Neural cell (in vitro differentiated cells): ENCODE data around the gene PTPRN2. TPM values are rescaled to one million over a fixed set of nuclear protein-coding genes. Genes with fewer than 3 reads are reported as not detected.

Experiments
- H2AFZ ChIP-seq: fragments of 200-600, 300-800 bp; sonication (generic), shearing (Covaris generic); 2 replicates; pipeline ENCODE4 v1.6.0; 2014; ENCODE audit warnings: low read depth, mild to moderate bottlenecking, antibody characterized with exemption, low read length, moderate library complexity
- H3F3A ChIP-seq: fragments of 200-600 bp; shearing (Covaris generic); 2 replicates; pipeline ENCODE4 v1.6.1; 2016; ENCODE audit warnings: mild to moderate bottlenecking, moderate library complexity, mixed read lengths, antibody characterized with exemption, low read length; ENCODE audit not compliant: insufficient read depth, poor library complexity, severe bottlenecking
- H3K27ac ChIP-seq: fragments of 200-600, 300-800 bp; sonication (generic), shearing (Covaris generic); 2 replicates; pipeline ENCODE4 v1.5.1; 2014; ENCODE audit warnings: mild to moderate bottlenecking, low read length, moderate library complexity
- H3K27me3 ChIP-seq: fragments of 300-800, 200-600 bp; sonication (generic), shearing (Covaris generic); 2 replicates; pipeline ENCODE4 v1.6.0; 2014; ENCODE audit warnings: mild to moderate bottlenecking, low read depth, low read length, moderate library complexity; ENCODE audit not compliant: insufficient read depth
- H3K36me3 ChIP-seq: fragments of 300-800, 200-600 bp; sonication (generic), shearing (Covaris generic); 2 replicates; pipeline ENCODE4 v1.5.1; 2014; ENCODE audit warnings: mild to moderate bottlenecking, antibody characterized with exemption, low read length, moderate library complexity; ENCODE audit not compliant: insufficient read depth
- H3K4me2 ChIP-seq: fragments of 300-800, 200-600 bp; sonication (generic), shearing (Covaris generic); 2 replicates; pipeline ENCODE4 v1.6.0; 2014; ENCODE audit warnings: mild to moderate bottlenecking, low read length
- H3K4me3 ChIP-seq: fragments of 300-800, 200-600 bp; sonication (generic), shearing (Covaris generic); 2 replicates; pipeline ENCODE4 v1.5.1; 2014; ENCODE audit warnings: mild to moderate bottlenecking, low read length, moderate library complexity
- H3K79me2 ChIP-seq: fragments of 200-600 bp; shearing (Covaris generic); replicated peaks from 2 replicates; pipeline ENCODE4 v1.6.0; 2014; ENCODE audit warnings: mild to moderate bottlenecking, low read length, moderate library complexity; ENCODE audit not compliant: insufficient read depth
- H3K9ac ChIP-seq: fragments of 300-800, 200-600 bp; sonication (generic), shearing (Covaris generic); 2 replicates; pipeline ENCODE4 v1.6.1; 2016; ENCODE audit warnings: mild to moderate bottlenecking, low read length, mixed read lengths
- H3K9me2 ChIP-seq: fragments of 200-600 bp; shearing (Covaris generic); 2 replicates; pipeline ENCODE4 v1.6.1; 2016; ENCODE audit warnings: mild to moderate bottlenecking, low read length, mixed read lengths; ENCODE audit not compliant: insufficient read depth
- H3K9me3 ChIP-seq: fragments of 200-600, 300-800 bp; sonication (generic), shearing (Covaris generic); 2 replicates; pipeline ENCODE4 v1.6.1; 2016; ENCODE audit warnings: mild to moderate bottlenecking, mixed run types, low read length, moderate library complexity, mixed read lengths
- H4K20me1 ChIP-seq: fragments of 200-600 bp; shearing (Covaris generic); 2 replicates; pipeline ENCODE4 v1.6.1; 2016; ENCODE audit warnings: mild to moderate bottlenecking, mixed run types; ENCODE audit not compliant: insufficient read depth
- EP300 ChIP-seq: fragments of 450-650 bp; conservative IDR thresholded peaks from 2 replicates; pipeline ENCODE4 v1.6.1; 2014; ENCODE audit warnings: antibody characterized with exemption, mild to moderate bottlenecking, moderate library complexity; ENCODE audit not compliant: poor library complexity, severe bottlenecking
- EZH2 ChIP-seq: fragments of 200-600, 300-800 bp; shearing (Covaris generic), sonication (generic); IDR thresholded peaks from 2 replicates; pipeline ENCODE4 v1.6.1; 2014; ENCODE audit warnings: antibody characterized with exemption, low read length, borderline replicate concordance, mild to moderate bottlenecking; ENCODE audit not compliant: insufficient read depth, poor library complexity, severe bottlenecking
- MXI1 ChIP-seq: fragments of 450-650 bp; conservative IDR thresholded peaks from 2 replicates; pipeline ENCODE4 v1.6.1; 2014; ENCODE audit warnings: antibody characterized with exemption, mild to moderate bottlenecking; ENCODE audit not compliant: poor library complexity, severe bottlenecking
- POLR2AphosphoS5 ChIP-seq: IDR thresholded peaks from 2 replicates; pipeline ENCODE4 v1.6.1; 2012
- RAD21 ChIP-seq: fragments of 450-650 bp; conservative IDR thresholded peaks from 2 replicates; pipeline ENCODE4 v1.6.1; 2014; ENCODE audit warnings: antibody characterized with exemption, mild to moderate bottlenecking, moderate library complexity
- SMC3 ChIP-seq: fragments of 450-650 bp; conservative IDR thresholded peaks from 2 replicates; pipeline ENCODE4 v1.6.1; 2014; ENCODE audit warnings: antibody characterized with exemption, mild to moderate bottlenecking, moderate library complexity; ENCODE audit not compliant: poor library complexity
- TAF1 ChIP-seq: IDR thresholded peaks from 2 replicates; pipeline ENCODE4 v1.6.1; 2012; ENCODE audit warnings: low read depth
- polyA plus RNA-seq: library from polyadenylated mRNA; depleted of rRNA; stranded (reverse); fragments of >200 nt; gene quantifications from 2 replicates; pipeline ENCODE4 v1.2.3, GENCODE V29; 2014
- TF ChIP-seq, protein P1 (sequence below): fragments of 450-650 bp; IDR thresholded peaks from 2 replicates; pipeline ENCODE4 v1.5.1; 2014; ENCODE audit warnings: antibody characterized with exemption, mild to moderate bottlenecking, moderate library complexity; ENCODE audit not compliant: poor library complexity, severe bottlenecking
- TF ChIP-seq, protein P2 (sequence below): IDR thresholded peaks from 2 replicates; pipeline ENCODE4 v1.6.1; 2012; ENCODE audit warnings: borderline replicate concordance

PTPRN2 gene
- polyA plus RNA-seq, 1 donor from 2014 or later, result 31.0 TPM

DNA sequence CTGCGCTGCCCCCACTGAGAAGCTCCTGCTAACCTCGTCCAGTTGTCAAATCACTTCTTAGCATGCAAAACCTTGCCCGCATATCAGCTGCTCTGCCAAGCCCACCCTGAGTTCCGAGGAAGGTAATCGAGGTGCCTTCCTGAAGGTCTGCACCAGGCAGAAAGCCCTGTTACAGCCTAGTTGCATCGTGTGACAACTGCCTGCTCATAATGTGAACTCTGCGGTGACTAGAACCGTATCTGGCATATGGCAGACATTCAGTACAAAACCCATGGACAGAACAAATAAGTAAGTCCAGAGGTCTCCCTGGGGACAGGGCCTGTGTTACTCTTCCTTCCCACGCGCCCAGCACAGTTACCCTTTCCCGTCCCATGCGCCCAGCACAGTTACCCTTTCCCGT lies 856.5 kb downstream of the PTPRN2 start:
- Histone ChIP-seq H3K36me3 (no peaks in the 10 kb centered on the region), H3K9me3 (no peaks in the 10 kb centered on the region), H3K79me2 (no peaks in the 10 kb centered on the region), H3F3A (no peaks in the 10 kb centered on the region), H3K4me2 (no peak overlapping the region), H4K20me1 (no peaks in the 10 kb centered on the region), H2AFZ (no peak overlapping the region), H3K9ac (no peak overlapping the region), H3K4me3 (no peak overlapping the region), H3K9me2 (no peaks in the 10 kb centered on the region), H3K27ac (no peak overlapping the region), H3K27me3 (no peaks in the 10 kb centered on the region)
- TF ChIP-seq EZH2 (no peak), MXI1 (no peak)
- TF ChIP-seq, protein P1, sequence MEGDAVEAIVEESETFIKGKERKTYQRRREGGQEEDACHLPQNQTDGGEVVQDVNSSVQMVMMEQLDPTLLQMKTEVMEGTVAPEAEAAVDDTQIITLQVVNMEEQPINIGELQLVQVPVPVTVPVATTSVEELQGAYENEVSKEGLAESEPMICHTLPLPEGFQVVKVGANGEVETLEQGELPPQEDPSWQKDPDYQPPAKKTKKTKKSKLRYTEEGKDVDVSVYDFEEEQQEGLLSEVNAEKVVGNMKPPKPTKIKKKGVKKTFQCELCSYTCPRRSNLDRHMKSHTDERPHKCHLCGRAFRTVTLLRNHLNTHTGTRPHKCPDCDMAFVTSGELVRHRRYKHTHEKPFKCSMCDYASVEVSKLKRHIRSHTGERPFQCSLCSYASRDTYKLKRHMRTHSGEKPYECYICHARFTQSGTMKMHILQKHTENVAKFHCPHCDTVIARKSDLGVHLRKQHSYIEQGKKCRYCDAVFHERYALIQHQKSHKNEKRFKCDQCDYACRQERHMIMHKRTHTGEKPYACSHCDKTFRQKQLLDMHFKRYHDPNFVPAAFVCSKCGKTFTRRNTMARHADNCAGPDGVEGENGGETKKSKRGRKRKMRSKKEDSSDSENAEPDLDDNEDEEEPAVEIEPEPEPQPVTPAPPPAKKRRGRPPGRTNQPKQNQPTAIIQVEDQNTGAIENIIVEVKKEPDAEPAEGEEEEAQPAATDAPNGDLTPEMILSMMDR, result no peak

DNA sequence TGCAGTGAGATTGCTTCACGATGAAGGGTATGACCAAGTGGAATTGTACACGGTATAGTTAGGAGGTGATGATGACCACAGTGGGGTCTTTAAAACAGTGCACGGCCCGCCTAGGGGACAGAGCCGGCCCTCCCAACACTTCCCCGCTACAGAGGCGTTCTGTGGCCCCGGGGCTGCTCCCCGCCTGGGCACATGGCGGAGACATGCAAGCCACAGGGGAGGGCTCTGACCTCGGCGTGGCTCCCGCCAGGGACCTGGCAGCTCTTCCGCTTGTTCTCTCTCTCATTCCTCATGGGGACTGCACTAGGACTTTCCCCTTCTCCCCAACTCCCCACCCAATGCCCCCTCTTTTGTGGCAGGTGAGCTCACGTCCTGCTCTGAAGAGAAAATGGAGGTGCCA lies 857.0 kb downstream of the PTPRN2 start:
- H3F3A ChIP-seq, result no peaks in the 10 kb centered on the region
- no peak overlapping the region for H2AFZ ChIP-seq
- no peak overlapping the region for H3K27ac ChIP-seq
- H3K79me2 ChIP-seq, result no peaks in the 10 kb centered on the region
- no peak overlapping the region for H3K4me3 ChIP-seq
- H3K36me3 ChIP-seq, result no peaks in the 10 kb centered on the region
- TF ChIP-seq EZH2, result no peak
- TF ChIP-seq EP300, result no peak
- no peak for TF ChIP-seq TAF1
- TF ChIP-seq RAD21, result no peak
- no peak for TF ChIP-seq SMC3
- H3K9me2 ChIP-seq, result no peaks in the 10 kb centered on the region
- H4K20me1 ChIP-seq, result no peaks in the 10 kb centered on the region
- H3K9me3 ChIP-seq, result no peaks in the 10 kb centered on the region
- no peak overlapping the region for H3K4me2 ChIP-seq
- no peak overlapping the region for H3K9ac ChIP-seq
- H3K27me3 ChIP-seq, result no peaks in the 10 kb centered on the region

DNA sequence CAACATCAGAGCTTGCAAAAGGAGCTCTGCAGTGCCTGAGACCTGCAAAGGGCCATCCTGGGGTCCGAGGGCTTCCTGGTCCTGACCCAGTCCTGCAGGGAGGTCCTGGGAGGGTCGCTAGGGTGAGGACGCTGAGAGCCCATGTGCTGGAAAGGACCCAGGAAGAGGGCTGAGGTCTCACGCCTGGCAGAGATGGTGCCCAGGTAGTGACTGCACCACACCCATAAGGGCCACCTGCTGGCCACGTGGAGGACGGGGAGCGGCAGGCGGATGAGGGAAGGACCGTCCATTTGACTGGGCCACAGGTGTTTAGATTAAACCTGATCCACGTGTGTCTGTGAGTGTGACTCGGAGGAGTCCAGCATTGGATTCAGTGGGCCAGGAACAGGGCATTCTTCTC lies 858.1 kb downstream of the PTPRN2 start:
- Histone ChIP-seq H4K20me1 (no peaks in the 10 kb centered on the region), H3K4me2 (no peak overlapping the region), H3K9me2 (no peaks in the 10 kb centered on the region), H3K36me3 (no peaks in the 10 kb centered on the region), H3K27ac (no peak overlapping the region), H2AFZ (no peak overlapping the region), H3K9ac (no peak overlapping the region), H3K9me3 (no peaks in the 10 kb centered on the region), H3K4me3 (no peak overlapping the region), H3F3A (no peaks in the 10 kb centered on the region), H3K27me3 (no peaks in the 10 kb centered on the region), H3K79me2 (no peaks in the 10 kb centered on the region)
- no peak for TF ChIP-seq SMC3
- TF ChIP-seq TAF1, result no peak
- TF ChIP-seq MXI1, result no peak
- TF ChIP-seq EZH2, result no peak
- TF ChIP-seq, protein P2, sequence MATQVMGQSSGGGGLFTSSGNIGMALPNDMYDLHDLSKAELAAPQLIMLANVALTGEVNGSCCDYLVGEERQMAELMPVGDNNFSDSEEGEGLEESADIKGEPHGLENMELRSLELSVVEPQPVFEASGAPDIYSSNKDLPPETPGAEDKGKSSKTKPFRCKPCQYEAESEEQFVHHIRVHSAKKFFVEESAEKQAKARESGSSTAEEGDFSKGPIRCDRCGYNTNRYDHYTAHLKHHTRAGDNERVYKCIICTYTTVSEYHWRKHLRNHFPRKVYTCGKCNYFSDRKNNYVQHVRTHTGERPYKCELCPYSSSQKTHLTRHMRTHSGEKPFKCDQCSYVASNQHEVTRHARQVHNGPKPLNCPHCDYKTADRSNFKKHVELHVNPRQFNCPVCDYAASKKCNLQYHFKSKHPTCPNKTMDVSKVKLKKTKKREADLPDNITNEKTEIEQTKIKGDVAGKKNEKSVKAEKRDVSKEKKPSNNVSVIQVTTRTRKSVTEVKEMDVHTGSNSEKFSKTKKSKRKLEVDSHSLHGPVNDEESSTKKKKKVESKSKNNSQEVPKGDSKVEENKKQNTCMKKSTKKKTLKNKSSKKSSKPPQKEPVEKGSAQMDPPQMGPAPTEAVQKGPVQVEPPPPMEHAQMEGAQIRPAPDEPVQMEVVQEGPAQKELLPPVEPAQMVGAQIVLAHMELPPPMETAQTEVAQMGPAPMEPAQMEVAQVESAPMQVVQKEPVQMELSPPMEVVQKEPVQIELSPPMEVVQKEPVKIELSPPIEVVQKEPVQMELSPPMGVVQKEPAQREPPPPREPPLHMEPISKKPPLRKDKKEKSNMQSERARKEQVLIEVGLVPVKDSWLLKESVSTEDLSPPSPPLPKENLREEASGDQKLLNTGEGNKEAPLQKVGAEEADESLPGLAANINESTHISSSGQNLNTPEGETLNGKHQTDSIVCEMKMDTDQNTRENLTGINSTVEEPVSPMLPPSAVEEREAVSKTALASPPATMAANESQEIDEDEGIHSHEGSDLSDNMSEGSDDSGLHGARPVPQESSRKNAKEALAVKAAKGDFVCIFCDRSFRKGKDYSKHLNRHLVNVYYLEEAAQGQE, result no peak
- TF ChIP-seq EP300, result no peak
- TF ChIP-seq RAD21, result no peak
- TF ChIP-seq, protein P1, result no peak
- TF ChIP-seq POLR2AphosphoS5, result no peak
